ENCODE results near the gene FBXL17. TPM values are rescaled to one million over a fixed set of nuclear protein-coding genes. Genes with fewer than 3 reads are reported as not detected.
"Not testable (repeated sequence)": the region's sequence is repeated elsewhere in the genome, so short reads cannot be mapped to it uniquely, and the experiment has no call there.

Gene FBXL17
- polyA plus RNA-seq, 1 donor: 19.8 TPM

DNA sequence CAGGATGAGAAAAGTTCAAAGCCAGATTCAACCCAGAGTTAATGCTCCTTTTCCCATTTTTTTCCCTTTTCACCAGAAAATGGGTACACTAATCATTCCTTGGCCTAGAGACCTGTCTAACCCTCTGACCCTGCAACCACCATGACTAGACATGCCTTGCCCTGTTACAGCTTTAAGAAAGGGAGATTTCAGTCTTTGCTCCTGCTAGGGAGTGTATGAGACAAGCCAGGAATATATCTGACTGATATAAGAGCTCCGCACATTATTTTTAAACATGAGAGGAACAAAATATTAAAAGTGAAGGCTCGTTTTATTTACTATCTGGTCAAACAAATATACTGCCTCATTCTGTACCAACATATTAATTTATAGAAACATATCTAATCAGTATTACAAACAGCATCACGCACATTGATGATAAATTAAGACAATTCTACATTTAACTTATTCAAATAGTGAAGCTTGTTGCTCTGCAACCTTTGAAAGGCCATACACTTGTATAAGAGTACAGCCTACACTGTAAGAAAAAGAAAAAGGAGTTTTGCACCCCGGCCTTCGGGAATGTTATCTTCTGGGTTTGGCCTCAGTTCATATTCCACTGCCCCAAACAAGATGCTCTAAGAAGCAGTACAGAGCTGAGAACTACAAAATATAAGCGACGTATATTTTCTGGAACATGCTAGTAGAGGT is 132.7 kb downstream of the FBXL17 start:
- DNase-seq: no peak

GRCh38 chr5:108238936-108239887 is 142.7 kb downstream of the FBXL17 start:
- DNase-seq: no peak

DNA sequence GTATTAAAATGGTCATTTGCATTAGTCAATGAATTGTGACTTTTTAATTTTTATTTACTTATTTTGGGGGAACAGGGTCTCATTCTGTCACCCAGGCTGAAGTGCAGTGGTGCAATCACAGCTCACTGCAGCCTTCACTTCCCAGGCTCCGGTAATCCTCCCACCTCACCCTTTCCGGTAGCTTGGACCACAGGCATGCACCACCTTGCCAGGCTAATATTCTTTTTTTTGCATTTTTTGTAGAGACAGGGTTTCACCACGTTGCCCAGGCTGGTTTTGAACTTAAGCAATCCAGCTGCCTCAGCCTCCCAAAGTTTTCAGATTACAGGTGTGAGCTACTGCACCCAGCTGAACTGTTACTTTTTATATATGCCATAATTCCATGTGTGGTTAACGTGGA is 143.4 kb downstream of the FBXL17 start:
- DNase-seq: no peak

GRCh38 chr5:108233617-108234155 is 148.2 kb downstream of the FBXL17 start:
- DNase-seq: no peak

DNA sequence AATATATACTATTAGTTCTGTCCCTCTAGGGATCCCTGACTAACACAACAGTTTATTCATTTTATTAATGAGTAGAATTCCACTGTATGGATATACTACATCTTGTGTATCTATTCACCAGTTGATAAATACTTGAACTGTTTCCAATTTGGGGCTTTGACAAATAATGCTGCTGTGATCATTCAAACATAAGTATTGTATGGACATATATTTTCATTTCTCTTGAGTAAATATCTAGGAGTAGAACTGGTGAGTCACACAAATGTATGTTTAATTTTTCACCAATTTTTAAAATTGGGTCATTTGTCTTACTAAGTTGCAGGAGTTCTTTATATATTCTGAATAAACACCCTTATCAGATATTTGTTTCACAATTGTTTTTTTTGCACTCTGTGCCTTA is 149.1 kb downstream of the FBXL17 start:
- no peak for DNase-seq

GRCh38 chr5:108222011-108222410 is 159.9 kb downstream of the FBXL17 start:
- no peak for DNase-seq

GRCh38 chr5:108220834-108221233 is 161.1 kb downstream of the FBXL17 start:
- no peak for DNase-seq

DNA sequence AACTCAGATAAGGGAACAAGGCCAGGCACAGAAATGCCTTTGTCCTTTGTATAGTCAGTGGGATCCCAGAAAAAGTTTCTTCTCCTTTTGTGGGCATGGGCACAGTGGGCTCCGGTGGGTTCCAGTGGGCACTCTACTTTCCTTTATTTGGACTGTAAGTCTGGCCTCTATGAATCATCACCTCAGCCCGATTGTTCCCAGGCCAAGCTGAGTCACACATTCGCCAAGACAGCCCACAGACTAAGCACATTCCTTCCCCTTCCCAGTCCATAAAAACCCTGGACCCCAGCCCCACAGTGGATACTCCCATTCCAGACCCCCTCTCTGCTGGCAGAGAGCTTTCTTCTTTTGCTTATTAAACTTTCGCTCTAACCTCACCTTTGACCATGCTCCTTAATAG is 165.0 kb downstream of the FBXL17 start:
- DNase-seq: no peak

GRCh38 chr5:108214857-108215256 is 167.0 kb downstream of the FBXL17 start:
- no peak for DNase-seq

DNA sequence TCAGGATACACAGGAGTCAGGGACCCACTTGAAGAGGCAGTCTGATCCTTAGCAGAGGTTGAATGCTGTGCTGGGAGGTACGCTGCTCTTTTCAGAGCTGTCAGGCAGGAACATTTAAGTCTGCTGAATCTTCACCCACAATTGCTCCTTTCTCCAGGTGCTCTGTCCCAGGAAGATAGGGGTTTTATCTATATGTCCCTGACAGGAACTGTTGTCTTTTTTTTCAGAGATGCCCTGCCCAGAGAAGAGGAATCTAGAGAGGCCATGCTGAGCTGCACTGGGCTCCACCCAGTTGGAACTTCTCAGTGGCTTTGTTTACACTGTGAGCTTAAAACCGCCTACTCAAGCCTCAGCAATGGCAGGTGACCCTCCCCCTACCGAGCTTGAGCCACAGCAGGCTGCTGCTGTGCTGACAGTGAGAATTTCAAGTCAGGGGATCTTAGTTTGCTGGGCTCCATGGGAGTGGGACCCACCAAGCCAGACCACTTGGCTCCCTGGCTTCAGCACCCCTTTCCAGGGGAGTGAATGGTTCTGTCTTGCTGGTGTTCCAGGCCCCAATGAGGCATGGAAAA is 169.0 kb downstream of the FBXL17 start:
- no peak for DNase-seq

DNA sequence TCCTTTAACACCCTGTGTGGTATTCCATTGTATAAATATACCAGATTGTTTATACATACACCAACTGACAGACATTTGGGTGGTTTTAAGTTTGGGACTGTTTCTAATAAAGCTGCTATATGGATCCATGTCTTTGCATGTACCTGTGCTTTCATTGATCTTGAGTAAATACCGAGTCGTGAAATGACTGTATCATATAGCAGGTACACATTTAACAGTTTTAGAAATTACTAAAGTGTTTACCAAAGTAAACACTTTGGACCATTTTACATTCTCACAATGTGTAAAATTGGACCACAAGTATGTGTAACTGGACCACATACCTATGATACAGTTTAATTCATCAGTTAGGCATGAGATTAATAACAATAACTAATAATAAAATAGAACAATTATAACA is 175.2 kb downstream of the FBXL17 start:
- no peak for DNase-seq

- no peak for DNase-seq
Measured at GRCh38 chr5:108201721-108202120, 180.2 kb downstream of the FBXL17 start.

GRCh38 chr5:108196276-108196675 is 185.6 kb downstream of the FBXL17 start:
- no peak for DNase-seq

DNA sequence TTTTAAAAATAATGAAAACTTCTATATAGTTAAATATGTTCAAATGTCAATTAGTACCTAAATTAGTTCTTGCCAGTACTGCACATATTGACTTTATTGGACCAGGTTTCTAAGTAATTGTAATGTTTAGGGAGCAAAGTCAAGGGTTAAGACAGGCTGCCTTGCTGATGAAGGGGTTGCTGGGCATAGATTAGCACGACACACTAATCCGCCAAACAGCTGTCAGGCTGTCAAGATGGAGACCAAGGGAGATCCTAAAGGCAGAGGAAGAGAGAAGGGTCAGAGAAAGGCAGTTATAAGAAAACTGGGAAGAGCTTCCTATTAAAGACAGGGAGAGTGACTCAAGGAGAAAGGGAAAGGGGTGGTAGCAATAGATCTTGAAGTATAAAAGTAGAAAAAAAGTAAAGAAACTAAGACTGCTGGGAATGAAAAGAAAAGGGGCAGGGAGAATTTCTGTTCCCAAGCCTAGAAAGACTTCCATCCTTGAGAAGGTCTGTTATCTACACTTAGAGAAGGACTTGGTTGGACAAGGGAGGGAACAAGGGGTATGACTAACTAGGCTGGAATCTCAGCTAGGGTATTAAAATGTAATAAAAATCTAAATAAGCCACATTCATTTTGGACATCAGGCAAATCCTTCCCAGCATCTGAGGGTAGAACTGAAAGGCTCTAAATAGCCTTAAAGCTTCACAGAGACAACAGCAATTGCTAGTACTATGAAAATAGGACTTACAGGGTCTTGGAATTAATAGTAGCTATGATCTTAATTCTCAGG is 188.7 kb downstream of the FBXL17 start:
- DNase-seq: no peak

DNA sequence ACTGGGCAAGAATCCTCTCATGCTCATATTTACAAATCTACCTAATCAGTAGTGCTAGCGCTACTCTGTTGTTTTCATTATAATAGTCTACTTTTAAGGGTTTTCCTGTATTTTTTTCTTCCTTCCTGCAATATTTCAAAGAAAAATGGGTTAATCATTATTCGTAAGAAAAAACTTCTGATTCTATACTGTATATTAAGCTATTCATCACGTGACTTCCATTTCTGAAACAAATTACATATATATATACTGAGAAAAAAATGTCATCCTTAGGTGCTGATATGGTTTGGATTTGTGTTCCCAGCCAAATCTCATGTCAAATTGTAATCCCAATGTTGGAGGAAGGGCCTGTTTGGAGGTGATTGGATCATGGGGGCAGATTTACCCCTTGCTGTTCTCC is 197.0 kb downstream of the FBXL17 start:
- DNase-seq: no peak

DNA sequence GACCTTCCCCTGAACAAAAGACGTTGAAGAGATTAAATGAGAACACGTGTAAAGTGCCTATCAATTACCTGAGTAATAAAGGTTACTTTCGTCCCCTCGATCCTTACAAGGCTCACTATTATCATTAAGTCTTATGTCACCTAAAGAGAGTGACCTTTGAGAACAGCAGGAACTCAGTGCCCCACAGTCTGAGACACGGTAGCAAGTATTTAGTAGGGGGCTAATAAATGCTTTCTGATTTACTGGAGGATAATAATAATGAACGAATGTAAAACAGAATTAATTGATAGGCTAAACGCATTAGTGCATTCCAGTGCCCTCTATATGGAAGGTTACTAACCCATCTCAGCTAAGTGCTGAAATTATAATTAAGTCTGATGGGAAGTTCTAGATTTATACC is 199.9 kb downstream of the FBXL17 start:
- no peak for DNase-seq

- no peak for DNase-seq
Measured at GRCh38 chr5:108174286-108174685, 207.6 kb downstream of the FBXL17 start.

DNA sequence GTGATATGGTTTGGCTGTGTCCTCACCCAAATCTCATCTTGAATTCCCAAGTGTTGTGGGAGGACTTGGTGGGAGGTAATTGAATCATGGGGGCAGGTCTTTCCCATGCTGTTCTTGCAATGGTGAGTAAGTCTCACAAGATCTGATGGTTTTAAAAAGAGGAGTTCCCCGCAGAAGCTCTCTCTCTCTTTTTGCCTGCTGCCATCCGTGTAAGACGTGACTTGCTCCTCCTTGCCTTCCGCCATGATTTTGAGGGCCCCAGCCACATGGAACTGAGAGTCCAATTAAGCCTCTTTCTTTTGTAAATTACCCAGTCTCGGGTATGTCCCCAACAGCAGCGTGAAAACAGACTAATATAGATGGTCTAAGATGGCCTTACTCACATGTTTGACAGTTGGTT is 210.1 kb downstream of the FBXL17 start:
- no peak for DNase-seq

DNA sequence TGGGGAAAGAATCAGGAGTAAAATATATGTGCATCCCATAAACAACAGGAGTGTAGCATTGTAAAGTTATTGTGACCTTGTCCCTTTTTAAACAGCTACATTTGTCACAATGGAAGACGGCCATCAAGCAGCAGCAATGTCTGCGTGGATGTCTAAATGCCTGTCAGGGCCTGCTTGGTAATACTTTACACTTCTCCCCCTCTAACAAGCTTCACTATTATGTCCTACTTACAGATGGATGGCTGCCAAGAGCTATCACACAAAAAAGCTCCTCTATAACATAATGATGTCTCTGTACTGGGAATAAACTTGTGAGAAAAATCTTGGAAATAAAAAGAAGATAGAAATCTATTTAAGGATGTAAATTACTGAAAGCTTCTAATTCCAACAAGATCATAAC is 213.0 kb downstream of the FBXL17 start:
- no peak for DNase-seq

GRCh38 chr5:108167174-108167573 is 214.7 kb downstream of the FBXL17 start:
- no peak for DNase-seq

DNA sequence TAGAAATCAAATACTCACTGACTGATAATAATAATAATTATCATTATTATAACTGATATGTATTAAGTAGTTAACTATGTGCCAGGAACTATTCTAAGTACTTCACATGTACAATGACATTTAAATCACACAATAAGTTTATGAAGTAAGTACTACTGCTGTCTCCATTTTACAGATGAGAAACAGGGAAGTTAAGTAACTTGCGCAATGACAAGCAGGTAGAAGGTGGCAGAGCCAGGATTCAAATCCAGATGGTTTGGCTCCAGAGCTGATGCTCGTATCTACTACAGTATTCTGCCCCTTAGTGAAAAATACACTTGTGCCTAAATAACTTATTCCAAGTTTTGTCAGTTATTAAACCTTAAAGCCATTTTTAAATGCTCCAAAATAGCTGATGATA is 217.3 kb downstream of the FBXL17 start:
- no peak for DNase-seq

GRCh38 chr5:108152854-108153253 is 229.0 kb downstream of the FBXL17 start:
- DNase-seq: not testable (repeated sequence)

All from hindlimb muscle (tissue), 1 donor.